ENCODE data around the gene TMEM87A.

GRCh38 chr15:42220216-42220615, 53.0 kb downstream of the TMEM87A start:
- TF ChIP-seq POLR2A (IDR thresholded peaks at IDR 0.05): no peak
- no peak for TF ChIP-seq CTCF (IDR thresholded peaks at IDR 0.05)
- peak in 1 of 2 donors; percentile 29 for TF ChIP-seq POLR2AphosphoS5 (IDR thresholded peaks at IDR 0.05; ENCODE audit: insufficient read depth in 1 of 2, low read depth in 1 of 2)

All from vagina (tissue), 2 donors.